Neuronal stem cell (in vitro differentiated cells): ENCODE data around the gene RBPJ.

Source experiments
- DNase-seq: peaks from one replicate; pipeline ENCODE4 v3.0.0-alpha.2; 2013; ENCODE audit warnings: low spot score
- H2AFZ ChIP-seq: one replicate; pipeline ENCODE4 v1.6.1; 2013; ENCODE audit warnings: mild to moderate bottlenecking, low read length, inconsistent platforms
- H2AK5ac ChIP-seq: 2 replicates; pipeline ENCODE4 v1.6.1; 2013; ENCODE audit warnings: low read depth, mild to moderate bottlenecking, inconsistent platforms, low read length, moderate library complexity, mixed read lengths
- H2BK120ac ChIP-seq: 2 replicates; pipeline ENCODE4 v1.6.1; 2013; ENCODE audit warnings: low read depth, mild to moderate bottlenecking, inconsistent platforms, low read length, moderate library complexity, mixed read lengths
- H2BK12ac ChIP-seq: one replicate; pipeline ENCODE4 v1.6.1; 2013; ENCODE audit warnings: low read length, inconsistent platforms
- H2BK15ac ChIP-seq: 2 replicates; pipeline ENCODE4 v1.6.1; 2013; ENCODE audit warnings: mild to moderate bottlenecking, low read length, inconsistent platforms, mixed read lengths
- H2BK5ac ChIP-seq: one replicate; pipeline ENCODE4 v1.6.1; 2013; ENCODE audit warnings: inconsistent platforms, mild to moderate bottlenecking, low read length, moderate library complexity
- H3K14ac ChIP-seq: one replicate; pipeline ENCODE4 v1.6.1; 2013; ENCODE audit warnings: low read length, inconsistent platforms
- H3K18ac ChIP-seq: 2 replicates; pipeline ENCODE4 v1.6.1; 2013; ENCODE audit warnings: low read length, inconsistent platforms
- H3K23ac ChIP-seq: 2 replicates; pipeline ENCODE4 v1.6.1; 2013; ENCODE audit warnings: low read depth, mild to moderate bottlenecking, mixed read lengths, low read length, inconsistent platforms; ENCODE audit not compliant: poor library complexity
- H3K27ac ChIP-seq: replicated peaks from 3 replicates; pipeline ENCODE4 v1.5.1; 2013; ENCODE audit warnings: low read length, inconsistent platforms
- H3K27me3 ChIP-seq, 3 experiments: 2 replicates each; pipeline ENCODE4 v1.6.1; 2013; ENCODE audit warnings: low read length in 3 of 3, mild to moderate bottlenecking in 2 of 3, inconsistent platforms in 1 of 3, low read depth in 1 of 3, mixed read lengths in 1 of 3, moderate library complexity in 1 of 3; ENCODE audit not compliant: control insufficient read depth in 3 of 3, insufficient read depth in 3 of 3
- H3K36me3 ChIP-seq, 2 donors: replicated peaks in 1 of 2; 2 replicates each; pipeline ENCODE4 v1.6.1; 2013; ENCODE audit warnings: low read length in 2 of 2; ENCODE audit not compliant: control insufficient read depth in 2 of 2, insufficient read depth in 2 of 2
- H3K4ac ChIP-seq: 2 replicates; pipeline ENCODE4 v1.6.1; 2013; ENCODE audit warnings: inconsistent platforms, mild to moderate bottlenecking, low read length, moderate library complexity
- H3K4me1 ChIP-seq, 2 donors: 1 replicate in 1 of 2; 2 replicates in 1 of 2; pipeline ENCODE4 v1.6.1; 2013; ENCODE audit warnings: low read length in 2 of 2, low read depth in 1 of 2; ENCODE audit not compliant: control insufficient read depth in 2 of 2, insufficient read depth in 1 of 2
- H3K4me2 ChIP-seq: one replicate; pipeline ENCODE4 v1.6.1; 2013; ENCODE audit warnings: mild to moderate bottlenecking, low read length, inconsistent platforms; ENCODE audit not compliant: insufficient read depth, poor library complexity, severe bottlenecking
- H3K4me3 ChIP-seq, 2 donors: 2 replicates each; pipeline ENCODE4 v1.5.1; 2013; ENCODE audit warnings: low read length in 2 of 2, mild to moderate bottlenecking in 2 of 2, inconsistent platforms in 1 of 2, moderate library complexity in 1 of 2
- H3K79me1 ChIP-seq: one replicate; pipeline ENCODE4 v1.6.1; 2013; ENCODE audit warnings: low read depth, mild to moderate bottlenecking, inconsistent platforms, low read length, moderate library complexity
- H3K9ac ChIP-seq: one replicate; pipeline ENCODE4 v1.6.1; 2013; ENCODE audit warnings: mild to moderate bottlenecking, low read depth, low read length, inconsistent platforms; ENCODE audit not compliant: poor library complexity
- H3K9me3 ChIP-seq, 2 donors: replicated peaks in 1 of 2; 2 replicates each; pipeline versions ENCODE3 to v1.6.1; 2013; ENCODE audit warnings: low read length in 2 of 2, mild to moderate bottlenecking in 2 of 2, inconsistent platforms in 1 of 2, low read depth in 1 of 2, mixed read lengths in 1 of 2, moderate library complexity in 1 of 2; ENCODE audit not compliant: control insufficient read depth in 2 of 2, insufficient read depth in 1 of 2
- H4K8ac ChIP-seq: one replicate; pipeline ENCODE4 v1.6.1; 2013; ENCODE audit warnings: low read depth, mild to moderate bottlenecking, inconsistent platforms, low read length, moderate library complexity
- H4K91ac ChIP-seq: one replicate; pipeline ENCODE4 v1.6.1; 2013; ENCODE audit warnings: low read length, low read depth, mild to moderate bottlenecking, inconsistent platforms; ENCODE audit not compliant: poor library complexity
- WGBS, 2 donors: extraction: QIAGEN DNeasy Blood & Tissue Kit; methylation state at CpG; one replicate each; pipeline ENCODE4 v1.1.7; 2013; ENCODE audit warnings: missing lambda C conversion rate in 2 of 2, mixed read lengths in 1 of 2; ENCODE audit not compliant: insufficient read length in 2 of 2, insufficient replicate concordance in 1 of 2; ENCODE audit errors: extremely low coverage in 2 of 2; 5-methylcytosine and 5-hydroxymethylcytosine counted together

The RBPJ gene

DNA sequence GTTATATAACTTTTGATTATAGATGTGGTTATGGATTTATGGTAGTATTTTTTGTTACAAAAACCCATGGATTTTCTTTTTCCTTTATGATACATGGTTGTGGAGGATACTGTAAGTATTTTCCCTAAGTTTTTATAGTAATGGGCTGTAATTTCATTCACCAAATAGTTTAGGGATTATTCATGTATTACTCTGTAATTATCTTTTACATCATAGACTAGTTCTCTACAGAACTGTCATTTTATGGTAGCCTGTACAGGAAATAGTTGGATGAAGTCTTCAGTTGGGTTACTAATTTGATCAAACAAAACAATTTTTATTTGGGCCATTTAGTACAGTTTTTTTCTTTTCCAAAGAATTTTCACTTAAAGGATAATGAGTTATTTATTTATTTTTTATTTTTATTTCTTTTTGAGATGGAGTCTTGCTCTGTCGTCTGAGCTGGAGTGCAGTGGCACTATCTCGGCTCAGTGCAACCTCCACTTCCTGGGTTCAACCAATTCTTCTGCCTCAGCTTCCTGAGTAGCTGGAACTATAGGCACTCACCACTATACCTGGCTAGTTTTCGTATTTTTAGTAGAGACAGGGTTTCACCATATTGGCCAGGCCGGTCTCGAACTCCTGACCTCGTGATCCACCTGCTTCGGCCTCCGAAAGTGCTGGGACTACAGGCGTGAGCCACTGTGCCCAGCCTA is 42.1 kb downstream of the RBPJ start:
- no peak overlapping the region for H3K4me2 ChIP-seq
- H3K9ac ChIP-seq = no peak overlapping the region
- DNase-seq = no peak
- H3K23ac ChIP-seq = no peak overlapping the region
- WGBS, 2 donors = no CpG with 5 or more reads among the region's 9 CpGs
- no peaks in the 10 kb centered on the region for H3K4me1 ChIP-seq
- H2BK12ac ChIP-seq = no peak overlapping the region
- no peak overlapping the region for H4K91ac ChIP-seq
- H3K4ac ChIP-seq = no peak overlapping the region
- H2BK5ac ChIP-seq = no peak overlapping the region
- H2AFZ ChIP-seq = no peak overlapping the region
- H4K8ac ChIP-seq = no peak overlapping the region
- peaks cover 0 to 4% of the 10 kb centered on the region in 2 donors for H3K36me3 ChIP-seq
- no peak overlapping the region for H2BK15ac ChIP-seq
- H3K4me3 ChIP-seq = no peak overlapping the region
- H3K79me1 ChIP-seq = peaks cover 3% of the 10 kb centered on the region
- H3K18ac ChIP-seq = no peak overlapping the region
- no peak overlapping the region for H3K27ac ChIP-seq
- no peak overlapping the region for H2BK120ac ChIP-seq
- H3K9me3 ChIP-seq = no peaks in the 10 kb centered on the region
- no peak overlapping the region for H2AK5ac ChIP-seq
- H3K27me3 ChIP-seq = no peaks in the 10 kb centered on the region
- no peak overlapping the region for H3K14ac ChIP-seq

DNA sequence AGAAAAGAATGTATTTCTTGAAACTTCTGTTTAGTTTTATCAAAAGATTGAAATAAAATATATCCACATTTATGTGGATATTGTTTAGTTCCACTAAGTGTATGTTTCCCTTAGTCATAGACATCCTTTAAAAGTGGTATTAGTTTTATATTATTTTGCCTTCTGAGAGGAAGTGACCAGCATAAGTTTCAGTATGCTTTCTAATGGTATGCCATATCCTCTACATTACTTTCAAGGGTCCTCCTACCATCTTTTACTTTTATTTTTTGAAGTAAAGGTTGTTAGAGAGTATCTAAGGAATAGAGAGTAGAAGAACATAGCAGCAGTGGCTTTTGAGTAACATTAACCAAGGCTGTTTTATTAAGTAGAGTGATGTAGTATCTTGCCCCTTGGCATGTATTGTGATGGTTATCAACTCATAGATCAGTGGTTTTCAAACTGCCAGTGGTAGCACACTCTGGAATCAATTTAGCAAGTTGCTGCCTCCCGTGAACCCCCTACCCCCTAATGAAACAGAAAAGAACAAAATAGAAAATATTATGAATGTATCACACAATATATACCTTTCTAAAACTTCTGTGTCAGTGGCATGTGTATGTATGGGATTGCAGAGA is 44.8 kb downstream of the RBPJ start:
- no peak overlapping the region for H3K27ac ChIP-seq
- WGBS, 2 donors = no CpG with 5 or more reads among the region's 1 CpG
- H3K4me3 ChIP-seq = no peak overlapping the region

DNA sequence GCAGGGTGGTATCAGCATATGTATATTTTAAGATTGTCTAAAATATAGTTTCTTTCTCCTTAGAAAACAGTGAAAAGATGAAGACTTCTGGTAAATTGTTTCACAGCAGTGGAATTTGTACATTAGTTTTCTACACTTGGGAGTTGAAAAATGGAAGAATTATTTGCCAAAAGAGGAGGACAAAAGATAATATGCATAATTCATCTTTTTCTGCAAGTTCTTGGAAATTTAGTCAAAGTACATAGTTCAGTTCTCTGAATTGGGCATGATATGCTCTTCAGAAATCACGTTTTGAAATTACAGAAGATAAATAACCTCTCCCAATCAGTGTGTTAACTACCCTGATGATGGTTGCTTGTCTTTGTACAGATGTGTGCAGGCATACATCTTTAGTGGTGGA is 47.0 kb downstream of the RBPJ start:
- no peak overlapping the region for H2BK120ac ChIP-seq
- H3K27me3 ChIP-seq = no peaks in the 10 kb centered on the region
- peaks cover 6 to 10% of the 10 kb centered on the region in 2 donors for H3K4me1 ChIP-seq
- peaks cover 0 to 8% of the 10 kb centered on the region in 2 donors for H3K36me3 ChIP-seq
- H3K4me3 ChIP-seq = no peak overlapping the region
- H2AFZ ChIP-seq = no peak overlapping the region
- DNase-seq = no peak
- H3K14ac ChIP-seq = no peak overlapping the region
- no peak overlapping the region for H3K4me2 ChIP-seq
- no CpG with 5 or more reads among the region's 1 CpG for WGBS, 2 donors
- no peak overlapping the region for H3K4ac ChIP-seq
- no peaks in the 10 kb centered on the region for H3K79me1 ChIP-seq
- no peak overlapping the region for H4K8ac ChIP-seq
- H4K91ac ChIP-seq = no peak overlapping the region
- H2BK12ac ChIP-seq = no peak overlapping the region
- no peak overlapping the region for H3K9ac ChIP-seq
- no peak overlapping the region for H3K18ac ChIP-seq
- no peak overlapping the region for H2BK15ac ChIP-seq
- no peak overlapping the region for H2AK5ac ChIP-seq
- no peak overlapping the region for H3K27ac ChIP-seq
- H3K9me3 ChIP-seq = no peaks in the 10 kb centered on the region
- no peak overlapping the region for H3K23ac ChIP-seq
- H2BK5ac ChIP-seq = no peak overlapping the region

More for the DNA sequence above, 44.8 kb downstream of the RBPJ start:
- DNase-seq = no peak
- H2BK120ac ChIP-seq = no peak overlapping the region
- H3K14ac ChIP-seq = no peak overlapping the region
- peaks cover 0 to 8% of the 10 kb centered on the region in 2 donors for H3K36me3 ChIP-seq
- no peak overlapping the region for H2BK15ac ChIP-seq
- no peak overlapping the region for H3K18ac ChIP-seq
- H3K23ac ChIP-seq = no peak overlapping the region
- H3K4me2 ChIP-seq = no peak overlapping the region
- no peak overlapping the region for H2AK5ac ChIP-seq
- H3K79me1 ChIP-seq = no peaks in the 10 kb centered on the region
- no peak overlapping the region for H2BK12ac ChIP-seq
- H2AFZ ChIP-seq = no peak overlapping the region
- no peaks in the 10 kb centered on the region for H3K9me3 ChIP-seq
- H4K91ac ChIP-seq = no peak overlapping the region
- no peak overlapping the region for H3K9ac ChIP-seq
- H3K4me1 ChIP-seq = peaks cover 3 to 10% of the 10 kb centered on the region in 2 donors
- no peaks in the 10 kb centered on the region for H3K27me3 ChIP-seq
- H3K4ac ChIP-seq = no peak overlapping the region
- H4K8ac ChIP-seq = no peak overlapping the region
- H2BK5ac ChIP-seq = no peak overlapping the region

DNA sequence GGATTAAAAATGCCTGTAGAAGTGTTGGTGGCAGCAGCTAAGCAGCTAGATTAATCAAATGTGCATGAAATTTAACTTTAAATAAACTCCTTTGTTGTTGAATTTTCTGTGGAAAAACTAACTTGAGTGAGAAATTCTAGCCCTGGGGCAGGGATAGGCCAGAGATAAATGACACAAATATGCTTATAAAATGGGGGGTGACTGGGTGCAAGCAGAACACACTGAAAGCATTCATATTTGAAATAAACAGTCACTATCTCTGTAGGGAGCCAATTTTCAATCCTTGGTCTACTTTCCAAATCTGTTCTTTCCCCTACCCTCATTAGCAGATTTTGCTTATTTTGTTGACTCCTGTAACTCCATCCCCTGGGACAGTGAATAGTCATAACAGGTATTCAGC is 47.9 kb downstream of the RBPJ start:
- H2BK5ac ChIP-seq = no peak overlapping the region
- H4K8ac ChIP-seq = no peak overlapping the region
- no peak overlapping the region for H2BK120ac ChIP-seq
- H3K36me3 ChIP-seq = peaks cover 0 to 8% of the 10 kb centered on the region in 2 donors
- no peaks in the 10 kb centered on the region for H3K27me3 ChIP-seq
- no peak overlapping the region for H3K4ac ChIP-seq
- no peak overlapping the region for H3K4me2 ChIP-seq
- no peaks in the 10 kb centered on the region for H3K9me3 ChIP-seq
- H3K79me1 ChIP-seq = no peaks in the 10 kb centered on the region
- no peak overlapping the region for H2BK15ac ChIP-seq
- H3K9ac ChIP-seq = no peak overlapping the region
- no peak overlapping the region for H3K27ac ChIP-seq
- peaks cover 6 to 10% of the 10 kb centered on the region in 2 donors for H3K4me1 ChIP-seq
- no peak overlapping the region for H2BK12ac ChIP-seq
- H4K91ac ChIP-seq = no peak overlapping the region
- no peak overlapping the region for H3K23ac ChIP-seq
- no peak overlapping the region for H2AFZ ChIP-seq
- H3K18ac ChIP-seq = no peak overlapping the region
- H2AK5ac ChIP-seq = no peak overlapping the region
- H3K14ac ChIP-seq = no peak overlapping the region
- DNase-seq = no peak
- no peak overlapping the region for H3K4me3 ChIP-seq
